GM23338 (cell line): ENCODE measurements around the gene DNLZ. TPM values are rescaled to one million over a fixed set of nuclear protein-coding genes. Genes with fewer than 3 reads are reported as not detected.

Source experiments
- ATAC-seq: fragments of 200-7000 bp; cut with Tn5 transposase; 3 replicates; pipeline ENCODE4 v1.9.1; 2020
- DNase-seq: peaks from one replicate; pipeline ENCODE4 v3.0.0-alpha.2; 2015; ENCODE audit warnings: low spot score
- H2AFZ ChIP-seq: fragments of 200-600 bp; sonication (generic); 2 replicates; pipeline ENCODE4 v1.8.0; 2016; ENCODE audit warnings: antibody characterized with exemption, mild to moderate bottlenecking, moderate library complexity
- H3F3A ChIP-seq: fragments of 200-600 bp; sonication (generic); replicated peaks from 2 replicates; pipeline ENCODE4 v1.8.0; 2017; ENCODE audit warnings: antibody characterized with exemption, mixed run types, low read depth
- H3K27ac ChIP-seq: fragments of 200-600 bp; sonication (generic); 2 replicates; pipeline ENCODE4 v1.6.1; 2016; ENCODE audit warnings: low read depth
- H3K27me3 ChIP-seq: fragments of 200-600 bp; sonication (generic); 2 replicates; pipeline ENCODE4 v1.8.0; 2016; ENCODE audit warnings: mild to moderate bottlenecking, mixed run types, moderate library complexity; ENCODE audit not compliant: insufficient read depth
- H3K36me3 ChIP-seq: fragments of 200-600 bp; sonication (generic); 2 replicates; pipeline ENCODE4 v1.8.0; 2016; ENCODE audit warnings: mild to moderate bottlenecking; ENCODE audit not compliant: insufficient read depth
- H3K4me1 ChIP-seq: fragments of 200-600 bp; sonication (generic); 2 replicates; pipeline ENCODE4 v1.8.0; 2016; ENCODE audit warnings: mild to moderate bottlenecking, moderate library complexity; ENCODE audit not compliant: insufficient read depth
- H3K4me2 ChIP-seq: fragments of 200-600 bp; sonication (generic); 2 replicates; pipeline ENCODE4 v1.7.1; 2017; ENCODE audit warnings: mixed run types
- H3K4me3 ChIP-seq: fragments of 200-600 bp; sonication (generic); 2 replicates; pipeline ENCODE4 v1.6.1; 2016; ENCODE audit warnings: mixed run types
- H3K79me2 ChIP-seq: fragments of 200-600 bp; sonication (generic); replicated peaks from 2 replicates; pipeline ENCODE4 v1.8.0; 2017; ENCODE audit warnings: mild to moderate bottlenecking; ENCODE audit not compliant: insufficient read depth
- H3K9me2 ChIP-seq: fragments of 200-600 bp; sonication (generic); 2 replicates; pipeline ENCODE4 v1.8.0; 2017; ENCODE audit not compliant: insufficient read depth
- H4K20me1 ChIP-seq: fragments of 200-600 bp; sonication (generic); replicated peaks from 2 replicates; pipeline ENCODE4 v1.8.0; 2017; ENCODE audit warnings: mild to moderate bottlenecking; ENCODE audit not compliant: insufficient read depth
- H3K27ac Mint-ChIP-seq: 2 replicates; pipeline ENCODE4 v1.8.0; 2020; ENCODE audit warnings: inconsistent platforms, mild to moderate bottlenecking, moderate library complexity, mixed read lengths
- H3K27me3 Mint-ChIP-seq: 3 replicates; pipeline ENCODE4 v1.8.0; 2022; ENCODE audit warnings: low read depth, mild to moderate bottlenecking, moderate library complexity, mixed read lengths, inconsistent platforms; ENCODE audit not compliant: insufficient read depth, poor library complexity
- H3K36me3 Mint-ChIP-seq: 3 replicates; pipeline ENCODE4 v1.8.0; 2021; ENCODE audit warnings: low read depth, mild to moderate bottlenecking, inconsistent platforms, moderate library complexity, mixed read lengths
- H3K4me1 Mint-ChIP-seq: 3 replicates; pipeline ENCODE4 v1.8.0; 2020; ENCODE audit warnings: mild to moderate bottlenecking, inconsistent platforms, mixed read lengths
- H3K4me3 Mint-ChIP-seq: 3 replicates; pipeline ENCODE4 v1.8.0; 2021; ENCODE audit warnings: moderate library complexity, mild to moderate bottlenecking, inconsistent platforms, mixed read lengths
- H3K9me3 Mint-ChIP-seq: 3 replicates; pipeline ENCODE4 v1.8.0; 2020; ENCODE audit warnings: moderate library complexity, mild to moderate bottlenecking, inconsistent platforms, mixed read lengths
- CREB1 ChIP-seq: fragments of 250-450 bp; sonication (Bioruptor Pico); IDR thresholded peaks from 2 replicates; pipeline ENCODE4 v1.5.0; 2020; ENCODE audit warnings: low read depth, mild to moderate bottlenecking, moderate library complexity
- EZH2phosphoT487 ChIP-seq: fragments of 200-600 bp; sonication (generic); IDR thresholded peaks from one replicate; pipeline ENCODE4 v1.8.1; 2018; ENCODE audit warnings: antibody characterized with exemption; ENCODE audit not compliant: unreplicated experiment
- JUNB ChIP-seq: IDR thresholded peaks from one replicate; pipeline ENCODE4 v1.6.1; 2016; ENCODE audit warnings: antibody characterized with exemption; ENCODE audit not compliant: unreplicated experiment
- STAT1 ChIP-seq: IDR thresholded peaks from one replicate; pipeline ENCODE4 v1.6.1; 2016; ENCODE audit warnings: antibody characterized with exemption; ENCODE audit not compliant: unreplicated experiment
- ZNF114 ChIP-seq: fragments of 250-450 bp; sonication (Bioruptor Pico); IDR thresholded peaks from 2 replicates; pipeline ENCODE4 v1.5.0; 2020; ENCODE audit warnings: mild to moderate bottlenecking, moderate library complexity
- ZNF331 ChIP-seq: fragments of 250-450 bp; sonication (Bioruptor Pico); IDR thresholded peaks from 2 replicates; pipeline ENCODE4 v1.5.0; 2020; ENCODE audit warnings: low read depth, mild to moderate bottlenecking, moderate library complexity
- ZNF462 ChIP-seq: fragments of 250-450 bp; sonication (Bioruptor Pico); IDR thresholded peaks from 2 replicates; pipeline ENCODE4 v1.5.0; 2020; ENCODE audit warnings: mild to moderate bottlenecking, moderate library complexity
- polyA plus RNA-seq: library from polyadenylated mRNA; unstranded; fragments of >200 nt; fragmentation: Nextera tagmentation; extraction: Ambion mirVana; gene quantifications from 2 replicates; pipeline ENCODE4 v1.2.1, GENCODE V29; 2016
- total RNA-seq: library from RNA; depleted of rRNA; stranded (reverse); fragments of >200 nt; shearing (Covaris generic); gene quantifications from 2 replicates; pipeline ENCODE4 v1.2.3, GENCODE V29; 2014

Gene DNLZ
- total and polyA plus RNA-seq, 2 experiments from 2014 or later = 33.4 to 53.9 TPM

DNA sequence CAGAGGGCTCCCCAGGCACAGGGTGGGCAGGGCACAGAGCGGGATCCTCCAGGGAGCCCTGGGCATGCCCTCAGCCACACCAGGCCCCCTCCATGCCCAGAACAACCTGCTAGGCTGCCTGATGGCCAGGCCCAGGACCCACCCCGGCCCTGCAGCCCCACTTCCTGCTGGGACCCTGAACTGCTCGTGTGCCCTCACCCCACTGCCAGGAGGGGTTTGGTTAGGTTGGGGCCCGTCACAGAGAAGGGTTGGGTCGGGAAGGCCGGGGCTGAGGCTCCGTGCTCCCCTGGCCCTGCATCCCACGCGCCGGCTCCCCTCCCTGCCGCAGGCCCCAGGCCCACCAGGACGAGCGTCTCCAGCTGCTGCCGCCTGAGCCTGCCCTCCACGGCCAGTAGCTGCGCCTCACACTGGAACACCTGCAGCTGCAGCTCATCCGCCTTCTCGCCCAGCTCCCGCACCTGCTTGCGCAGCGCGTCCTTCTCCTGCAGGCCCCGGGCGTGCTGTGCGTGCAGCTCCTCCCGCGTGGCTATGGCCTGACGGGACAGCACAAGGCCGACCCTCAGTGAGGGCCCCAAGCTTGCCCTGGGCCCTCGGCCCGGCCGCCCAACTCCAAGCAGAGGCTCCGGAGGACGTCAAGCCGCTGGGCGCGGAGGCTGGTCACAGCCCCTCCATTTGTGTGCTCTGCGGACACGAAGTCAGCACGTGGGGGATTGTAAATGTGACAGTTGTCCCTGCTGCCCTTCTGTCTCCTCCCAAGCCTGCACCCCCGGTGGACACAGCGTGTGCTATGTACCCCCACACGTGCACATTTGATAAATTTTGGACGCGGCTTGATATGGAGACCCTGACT lies 4.0 kb upstream of the DNLZ start:
- no peaks in the 10 kb centered on the region for H3F3A ChIP-seq
- Mint-ChIP-seq H3K36me3 (no peaks in the 10 kb centered on the region), H3K9me3 (no peaks in the 10 kb centered on the region), H3K4me1 (peaks cover 8% of the 10 kb centered on the region; the same call in 1 of the 3 replicates), H3K27ac (no peak overlapping the region), H3K4me3 (no peak overlapping the region), H3K27me3 (peaks cover 17% of the 10 kb centered on the region)
- DNase-seq = no peak
- no peaks in the 10 kb centered on the region for H3K9me2 ChIP-seq
- no peak overlapping the region for H2AFZ ChIP-seq
- H3K4me2 ChIP-seq = no peak overlapping the region
- no peaks in the 10 kb centered on the region; the same call in 1 of the 2 replicates for H3K4me1 ChIP-seq
- no peak overlapping the region for H3K27ac ChIP-seq
- ATAC-seq = no peak
- TF ChIP-seq ZNF114 (CRISPR knock-in tag) = no peak
- TF ChIP-seq ZNF331 (CRISPR knock-in tag) = no peak
- no peak for TF ChIP-seq EZH2phosphoT487
- no peak for TF ChIP-seq JUNB
- TF ChIP-seq STAT1 = no peak
- TF ChIP-seq ZNF462 (CRISPR knock-in tag) = no peak
- no peak for TF ChIP-seq CREB1
- H3K4me3 ChIP-seq = no peak overlapping the region
- no peaks in the 10 kb centered on the region for H3K79me2 ChIP-seq
- H3K27me3 ChIP-seq = no peaks in the 10 kb centered on the region
- no peaks in the 10 kb centered on the region for H4K20me1 ChIP-seq
- H3K36me3 ChIP-seq = no peaks in the 10 kb centered on the region
